ENCODE results near the gene TST.

TST gene

GRCh38 chr22:36979016-36979910, 40.0 kb downstream of the TST start:
- no peak for DNase-seq

- DNase-seq = peak; percentile 89
These were observed 41.1 kb downstream of the TST start for GRCh38 chr22:36977947-36978660.

DNA sequence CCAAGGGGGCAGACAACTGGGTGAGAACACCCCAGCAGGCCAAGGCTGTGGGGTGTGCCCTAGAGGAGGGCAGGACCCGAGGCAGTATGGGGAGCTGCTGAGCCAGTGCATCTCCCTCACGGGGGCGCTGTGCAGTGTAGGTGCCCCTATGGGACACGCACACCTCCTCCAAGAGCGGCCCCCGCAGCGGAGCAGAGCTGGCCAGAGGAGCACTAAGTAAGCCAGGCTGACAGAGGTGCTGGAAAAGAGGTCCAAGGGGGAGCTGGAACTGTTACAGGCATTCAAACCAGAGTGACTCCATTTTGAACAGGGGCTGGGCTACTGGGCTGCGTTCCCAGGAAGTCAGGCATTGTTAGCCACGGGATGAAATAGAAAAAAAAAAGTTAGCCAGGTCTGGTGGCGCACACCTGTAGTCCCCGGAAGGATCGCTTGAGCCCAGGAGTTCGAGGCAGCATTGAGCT, 41.8 kb downstream of the TST start:
- peak; percentile 73 for DNase-seq

- DNase-seq = no peak
These were observed 42.6 kb downstream of the TST start for GRCh38 chr22:36976606-36977005.

GRCh38 chr22:36971341-36972125, 47.7 kb downstream of the TST start:
- DNase-seq = no peak

- no peak for DNase-seq
These were observed 50.8 kb downstream of the TST start for GRCh38 chr22:36968249-36968964.

- no peak for DNase-seq
These were observed 52.3 kb downstream of the TST start for GRCh38 chr22:36966851-36967540.

- DNase-seq = no peak
These were observed 53.6 kb downstream of the TST start for GRCh38 chr22:36965696-36966095.

DNA sequence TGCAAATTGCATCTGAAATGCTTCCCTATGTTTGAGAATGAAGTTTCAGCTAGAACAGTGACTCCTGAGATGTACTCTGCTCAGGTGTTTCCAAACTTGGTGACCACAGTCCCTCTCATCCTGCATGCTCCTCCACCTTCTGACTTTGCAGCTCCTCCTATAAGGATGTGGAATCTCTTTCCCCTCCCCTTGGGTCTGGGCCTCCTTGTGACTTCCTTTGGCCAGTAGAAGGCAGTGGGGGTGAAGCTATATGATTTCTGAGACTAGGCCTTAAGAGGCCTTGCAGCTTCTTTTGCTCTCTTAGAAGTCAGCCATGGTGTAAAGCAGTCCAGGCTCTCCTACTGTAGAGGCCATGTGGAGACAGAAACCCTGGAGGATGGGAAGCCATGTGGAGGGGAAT, 55.1 kb downstream of the TST start:
- DNase-seq = no peak

DNA sequence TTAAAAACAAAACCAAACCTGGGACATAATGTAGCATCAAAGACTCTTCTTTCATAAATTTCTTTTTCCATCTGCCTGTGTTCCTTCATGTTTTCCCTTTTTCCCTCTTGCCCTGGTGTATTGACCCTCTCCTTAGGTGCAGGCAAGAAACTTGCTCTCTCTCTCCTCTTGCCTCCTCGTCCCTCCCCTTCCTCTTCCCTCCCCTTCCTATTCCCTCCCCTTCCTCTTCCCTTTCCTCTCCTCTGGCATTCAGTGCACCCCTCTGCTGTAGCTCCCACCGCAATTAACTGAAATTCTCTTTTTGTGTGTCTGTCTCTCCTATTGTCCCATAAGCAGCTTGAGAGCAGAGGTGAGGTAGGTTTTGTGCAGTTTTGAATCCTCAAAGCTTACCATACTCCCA, 55.9 kb downstream of the TST start:
- no peak for DNase-seq

- no peak for DNase-seq
These were observed 57.6 kb downstream of the TST start for GRCh38 chr22:36961626-36962025.

Measured in stimulated activated naive CD4-positive, alpha-beta T cell treated with Interleukin-2 at 50 U/mL for 16 hours (primary cell).